WI38 (cell line): Measurements from ENCODE around the gene VSTM2B.
"Not testable (repeated sequence)": the region's sequence is repeated elsewhere in the genome, so short reads cannot be mapped to it uniquely, and the experiment has no call there.

Source experiments
- H3K4me3 ChIP-seq: 2 replicates; pipeline ENCODE4 v1.5.1; 2011; ENCODE audit warnings: low read depth, mild to moderate bottlenecking, control low read depth, low read length
- TF ChIP-seq, protein P1 (sequence below): IDR thresholded peaks from 2 replicates; pipeline ENCODE4 v1.5.1; 2012; ENCODE audit warnings: low read depth, mild to moderate bottlenecking, control low read depth, low read length

VSTM2B gene

DNA sequence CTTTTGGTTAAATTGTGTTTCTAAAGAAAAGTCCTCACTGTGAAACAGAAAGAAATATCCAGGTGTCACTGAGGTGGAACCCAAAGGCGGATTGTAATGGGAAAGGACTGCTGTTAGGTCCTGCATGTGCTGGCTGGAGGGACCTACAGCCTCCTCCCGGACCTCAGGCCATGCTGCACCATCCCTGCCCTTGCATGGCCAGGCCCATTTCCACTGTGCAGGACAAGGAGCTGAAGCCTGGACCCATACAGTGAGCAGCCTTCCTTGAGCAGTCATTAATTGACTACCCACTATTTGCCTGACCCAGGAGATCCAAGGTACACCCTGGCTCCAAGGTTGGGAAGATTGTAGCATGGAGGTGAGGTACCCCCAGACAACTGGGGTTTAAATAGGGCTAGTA is 17.6 kb downstream of the VSTM2B start:
- H3K4me3 ChIP-seq, result no peak overlapping the region
- TF ChIP-seq, protein P1, sequence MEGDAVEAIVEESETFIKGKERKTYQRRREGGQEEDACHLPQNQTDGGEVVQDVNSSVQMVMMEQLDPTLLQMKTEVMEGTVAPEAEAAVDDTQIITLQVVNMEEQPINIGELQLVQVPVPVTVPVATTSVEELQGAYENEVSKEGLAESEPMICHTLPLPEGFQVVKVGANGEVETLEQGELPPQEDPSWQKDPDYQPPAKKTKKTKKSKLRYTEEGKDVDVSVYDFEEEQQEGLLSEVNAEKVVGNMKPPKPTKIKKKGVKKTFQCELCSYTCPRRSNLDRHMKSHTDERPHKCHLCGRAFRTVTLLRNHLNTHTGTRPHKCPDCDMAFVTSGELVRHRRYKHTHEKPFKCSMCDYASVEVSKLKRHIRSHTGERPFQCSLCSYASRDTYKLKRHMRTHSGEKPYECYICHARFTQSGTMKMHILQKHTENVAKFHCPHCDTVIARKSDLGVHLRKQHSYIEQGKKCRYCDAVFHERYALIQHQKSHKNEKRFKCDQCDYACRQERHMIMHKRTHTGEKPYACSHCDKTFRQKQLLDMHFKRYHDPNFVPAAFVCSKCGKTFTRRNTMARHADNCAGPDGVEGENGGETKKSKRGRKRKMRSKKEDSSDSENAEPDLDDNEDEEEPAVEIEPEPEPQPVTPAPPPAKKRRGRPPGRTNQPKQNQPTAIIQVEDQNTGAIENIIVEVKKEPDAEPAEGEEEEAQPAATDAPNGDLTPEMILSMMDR, result no peak

DNA sequence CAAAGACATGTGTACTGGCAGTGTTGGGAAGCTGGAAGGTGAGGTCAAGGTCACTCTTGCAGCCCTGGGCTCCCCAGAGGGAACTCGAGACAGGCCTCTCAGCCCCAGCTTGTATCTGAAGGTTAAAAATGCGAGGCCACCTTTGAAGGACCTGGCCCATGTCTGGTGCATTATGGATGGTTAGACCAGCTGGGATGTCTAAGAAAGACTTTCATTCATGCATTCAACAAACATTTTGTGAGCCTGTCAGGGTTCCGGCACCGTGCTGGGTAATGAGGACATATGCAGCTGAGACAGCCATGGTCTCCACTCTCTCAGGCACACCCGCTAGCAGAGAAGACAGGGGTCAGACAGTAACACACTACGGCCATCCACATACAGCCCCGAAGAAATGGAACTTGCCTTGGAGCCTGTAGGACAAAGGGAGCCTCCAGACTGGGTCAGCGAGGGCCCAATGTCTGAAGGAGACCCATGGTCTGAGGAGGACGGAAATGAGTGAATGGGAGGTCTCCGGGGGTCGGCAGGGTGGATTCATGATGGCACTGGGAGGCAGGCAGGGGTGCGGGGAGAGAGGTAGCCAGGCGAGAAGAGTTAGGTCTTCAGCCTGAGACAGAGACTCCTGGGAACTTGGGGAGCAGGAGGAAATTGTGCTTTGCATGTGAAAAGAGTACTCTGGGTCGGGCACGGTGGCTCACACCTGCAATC is 19.0 kb downstream of the VSTM2B start:
- no peak overlapping the region for H3K4me3 ChIP-seq
- TF ChIP-seq, protein P1, result no peak

DNA sequence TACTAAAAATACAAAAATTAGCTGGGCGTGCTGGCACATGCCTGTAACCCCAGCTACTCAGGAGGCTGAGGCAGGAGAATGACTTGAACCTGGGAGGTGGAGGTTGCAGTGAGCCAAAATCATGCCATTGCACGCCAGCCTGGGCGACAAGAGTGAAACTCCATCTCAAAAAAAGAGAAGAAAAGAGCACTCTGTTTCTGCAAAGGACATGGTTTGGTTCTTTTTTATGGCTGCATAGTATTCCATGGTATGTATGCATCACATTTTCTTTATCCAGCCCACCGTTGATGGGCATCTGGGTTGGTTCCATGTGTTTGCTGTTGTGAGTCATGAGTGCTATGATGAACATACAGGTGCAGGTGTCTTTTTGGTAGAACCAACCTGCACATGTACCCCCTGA is 19.7 kb downstream of the VSTM2B start:
- not testable (repeated sequence) for H3K4me3 ChIP-seq

DNA sequence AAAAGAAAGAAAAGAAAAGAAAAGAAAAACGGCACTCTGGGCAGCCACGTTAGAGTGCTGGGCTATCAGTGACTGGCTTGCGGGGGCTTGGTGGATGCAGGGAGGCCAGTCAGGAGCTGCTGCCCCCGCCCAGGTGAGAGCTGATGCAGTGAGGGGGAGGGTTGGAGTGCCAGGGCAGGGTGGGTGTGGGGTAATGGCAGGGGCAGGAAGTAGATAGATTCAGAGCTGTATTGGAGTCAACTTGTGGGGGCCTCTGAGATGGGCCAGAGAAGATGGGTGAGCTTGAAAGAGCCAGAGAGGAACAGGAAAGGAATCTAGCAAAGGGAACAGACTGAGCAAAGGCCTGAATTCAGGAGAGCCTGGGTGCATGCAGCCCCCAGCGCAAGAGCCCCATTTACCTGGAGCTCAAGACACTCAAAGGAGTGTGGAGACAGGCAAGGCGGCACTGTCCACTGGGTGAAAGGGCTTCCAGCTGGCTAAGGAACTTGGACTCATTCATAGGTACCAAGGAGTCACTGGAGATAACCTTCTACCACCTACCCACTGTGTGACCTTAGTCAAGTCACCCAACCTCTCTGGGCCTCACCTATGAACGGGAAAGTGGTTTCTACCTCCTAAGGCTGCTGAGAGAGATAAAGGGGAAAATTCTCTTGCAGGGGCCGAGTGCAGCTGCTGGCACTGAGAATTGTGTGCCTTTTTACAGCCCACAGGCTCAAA is 20.2 kb downstream of the VSTM2B start:
- TF ChIP-seq, protein P1, result no peak

DNA sequence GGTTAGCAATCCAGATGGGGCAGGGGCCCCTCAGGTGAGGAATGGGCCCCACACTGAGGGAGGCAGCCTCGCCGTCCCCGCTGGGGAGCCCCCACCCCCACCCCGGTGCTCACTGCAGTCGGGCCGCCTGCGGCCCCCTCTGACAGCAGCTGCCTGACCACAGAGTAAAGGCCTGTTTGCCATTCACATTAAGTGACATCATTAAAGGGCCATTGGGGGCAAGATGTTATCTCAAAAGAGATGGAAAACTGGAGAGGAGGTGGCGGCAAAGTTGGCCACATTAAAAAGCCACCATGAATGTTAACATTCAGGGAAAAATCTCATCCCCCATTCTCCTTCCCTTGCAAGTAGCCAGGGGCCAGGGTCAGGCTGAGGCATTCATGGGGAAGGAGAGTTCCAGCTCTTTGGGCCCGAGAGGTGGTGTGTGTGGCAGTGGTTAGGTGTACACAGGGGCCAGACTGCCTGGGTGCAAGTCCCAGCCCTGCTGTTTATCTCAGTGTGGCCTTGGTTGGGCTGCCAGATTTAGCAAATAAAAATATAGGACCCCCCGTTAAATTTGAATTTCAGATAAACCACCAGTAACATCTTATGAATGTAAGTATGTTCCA is 20.9 kb downstream of the VSTM2B start:
- TF ChIP-seq, protein P1, result no peak

More for the DNA sequence above, 20.2 kb downstream of the VSTM2B start:
- no peak overlapping the region for H3K4me3 ChIP-seq

DNA sequence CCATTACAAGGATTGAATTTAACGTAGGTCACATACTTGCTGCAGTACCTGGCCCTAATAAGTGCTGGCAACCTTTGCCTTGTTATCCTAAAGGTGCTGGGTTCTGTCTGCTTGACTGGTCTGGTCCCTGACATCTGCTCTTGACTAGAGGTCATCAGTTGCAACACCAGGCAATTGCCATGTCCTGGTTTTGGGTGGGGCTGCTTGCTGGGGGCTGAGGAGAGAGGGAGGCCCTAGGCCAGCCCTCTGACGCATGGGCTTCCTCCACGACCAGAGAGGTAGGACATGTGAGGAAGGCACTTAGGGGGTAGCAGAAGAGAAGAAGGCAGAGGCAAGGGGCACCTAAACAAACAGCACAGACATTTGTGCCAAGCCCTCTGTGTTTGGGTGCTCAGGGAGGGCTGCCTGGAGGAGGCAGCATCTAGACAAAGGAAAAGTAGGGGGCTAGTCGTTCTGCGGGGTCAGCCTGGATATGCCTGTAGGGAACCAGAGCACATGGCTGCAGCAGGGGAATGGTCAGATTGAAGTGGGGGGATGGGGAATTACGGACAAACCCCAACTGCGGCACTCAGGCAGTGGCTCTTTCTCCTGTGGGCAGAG is 21.7 kb downstream of the VSTM2B start:
- H3K4me3 ChIP-seq, result no peak overlapping the region
- TF ChIP-seq, protein P1, result no peak

More for the DNA sequence above, 20.9 kb downstream of the VSTM2B start:
- H3K4me3 ChIP-seq, result no peak overlapping the region

DNA sequence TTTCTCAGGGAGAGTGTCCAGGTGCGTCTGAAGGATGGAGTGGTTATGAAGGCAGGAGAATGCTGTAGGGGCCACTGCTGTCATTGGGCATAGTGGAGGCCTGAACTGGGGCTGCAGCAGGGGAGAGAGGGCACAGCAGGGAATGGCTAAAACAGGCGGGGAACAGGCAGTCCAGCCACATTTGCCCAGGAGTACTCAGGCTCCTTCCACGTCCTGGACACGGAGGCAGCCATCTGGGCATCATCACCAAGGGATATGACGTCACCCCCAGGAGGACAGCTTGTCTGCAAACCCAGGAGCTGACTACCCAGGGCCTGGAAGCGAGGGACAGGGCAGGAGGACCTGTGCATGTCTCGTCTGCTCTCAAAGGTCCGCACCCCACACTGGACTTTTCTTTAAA is 22.2 kb downstream of the VSTM2B start:
- TF ChIP-seq, protein P1, result no peak
- H3K4me3 ChIP-seq, result no peak overlapping the region
